ENCODE measurements around the gene FOXC1.

GRCh38 chr6:1592852-1593251, 16.9 kb upstream of the FOXC1 start:
- TF ChIP-seq POLR2AphosphoS5 (IDR thresholded peaks at IDR 0.05) (no peak), EP300 (conservative IDR thresholded peaks at IDR 0.05; ENCODE audit: poor library complexity, severe bottlenecking) (no peak), EZH2 (IDR thresholded peaks at IDR 0.05; ENCODE audit: borderline replicate concordance, insufficient read depth, low read length, poor library complexity, severe bottlenecking) (no peak), TAF1 (IDR thresholded peaks at IDR 0.05; ENCODE audit: low read depth) (no peak)
- TF ChIP-seq, protein P1, sequence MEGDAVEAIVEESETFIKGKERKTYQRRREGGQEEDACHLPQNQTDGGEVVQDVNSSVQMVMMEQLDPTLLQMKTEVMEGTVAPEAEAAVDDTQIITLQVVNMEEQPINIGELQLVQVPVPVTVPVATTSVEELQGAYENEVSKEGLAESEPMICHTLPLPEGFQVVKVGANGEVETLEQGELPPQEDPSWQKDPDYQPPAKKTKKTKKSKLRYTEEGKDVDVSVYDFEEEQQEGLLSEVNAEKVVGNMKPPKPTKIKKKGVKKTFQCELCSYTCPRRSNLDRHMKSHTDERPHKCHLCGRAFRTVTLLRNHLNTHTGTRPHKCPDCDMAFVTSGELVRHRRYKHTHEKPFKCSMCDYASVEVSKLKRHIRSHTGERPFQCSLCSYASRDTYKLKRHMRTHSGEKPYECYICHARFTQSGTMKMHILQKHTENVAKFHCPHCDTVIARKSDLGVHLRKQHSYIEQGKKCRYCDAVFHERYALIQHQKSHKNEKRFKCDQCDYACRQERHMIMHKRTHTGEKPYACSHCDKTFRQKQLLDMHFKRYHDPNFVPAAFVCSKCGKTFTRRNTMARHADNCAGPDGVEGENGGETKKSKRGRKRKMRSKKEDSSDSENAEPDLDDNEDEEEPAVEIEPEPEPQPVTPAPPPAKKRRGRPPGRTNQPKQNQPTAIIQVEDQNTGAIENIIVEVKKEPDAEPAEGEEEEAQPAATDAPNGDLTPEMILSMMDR (IDR thresholded peaks at IDR 0.05; ENCODE audit: poor library complexity, severe bottlenecking): no peak

Measured in neural cell (in vitro differentiated cells).